ENCODE results near the gene PLXNB1. TPM values are rescaled to one million over a fixed set of nuclear protein-coding genes. Genes with fewer than 3 reads are reported as not detected.

Gene PLXNB1
- total and polyA plus RNA-seq, 10 of the 15 experiments (the other 5 are each of a cell fraction or from before 2014, with no cell fraction given) = 0.18 to 15.1 (median 5.3) TPM

- ChIA-PET RAD21 (ENCODE audit: unreplicated experiment) (no interaction called here), SMC1A (ENCODE audit: uncharacterized antibody, unreplicated experiment) (no interaction called here), POLR2A (interaction anchor here (1.2 kb wide), 1 partner anchor 100 kb away, joined by 4 read pairs; no protein-coding TSS in a partner anchor), CTCF (no interaction called here)
- no peaks in the 10 kb centered on the region for H3K79me2 ChIP-seq (ENCODE audit: control insufficient read depth, insufficient read depth, low read length)
- no peak overlapping the region for H3K4me3 ChIP-seq
- 74% methylated on average over 4 of the region's 4 CpGs for WGBS (ENCODE audit: insufficient coverage, insufficient replicate concordance, low lambda C conversion rate, missing lambda C conversion rate)
- H4K20me1 ChIP-seq (ENCODE audit: control insufficient read depth, insufficient read depth) = no peaks in the 10 kb centered on the region
- H2AFZ ChIP-seq (ENCODE audit: control insufficient read depth, low read depth, low read length) = no peak overlapping the region
- DNase-seq (ENCODE audit: low read depth, low spot score) (no peak), FAIRE-seq (no peak), ATAC-seq (no peak)
- in situ Hi-C loops (cut with MboI) (no loop called here), intact Hi-C loops (cut with micrococcal nuclease; ENCODE audit: unreplicated experiment) (no loop called here)
- peaks cover 4% of the 10 kb centered on the region; the same call in 2 of the 3 replicates for H3K9me3 ChIP-seq (replicated peaks; ENCODE audit: control insufficient read depth, insufficient read depth, low read length)
- BruUV-seq (replicated peaks) = no TSS peak
- H3K4me2 ChIP-seq (ENCODE audit: control insufficient read depth, insufficient read depth) = no peak overlapping the region
- H3K9ac ChIP-seq (ENCODE audit: control insufficient read depth, insufficient read depth, low read length) = no peak overlapping the region
- H3K27ac ChIP-seq (ENCODE audit: control insufficient read depth, insufficient read depth) = no peak overlapping the region
- H3K36me3 ChIP-seq (ENCODE audit: control insufficient read depth in 2 of 2, insufficient read depth in 2 of 2, low read length in 1 of 2) = no peaks in the 10 kb centered on the region
- TF ChIP-seq MTA2 (IDR thresholded peaks at IDR 0.05; ENCODE audit: low read depth) (no peak), ATF7 (IDR thresholded peaks at IDR 0.05; ENCODE audit: low read depth) (no peak), MYB (IDR thresholded peaks at IDR 0.05; ENCODE audit: borderline replicate concordance, low read depth, low read length) (no peak), SP1 (IDR thresholded peaks at IDR 0.05; ENCODE audit: low read depth, low read length) (no peak), CBX5 (IDR thresholded peaks at IDR 0.05; ENCODE audit: low read depth) (no peak), MXI1 (IDR thresholded peaks at IDR 0.05; ENCODE audit: low read depth, low read length) (no peak), JUNB (IDR thresholded peaks at IDR 0.05) (no peak)
- TF ChIP-seq, protein P1, sequence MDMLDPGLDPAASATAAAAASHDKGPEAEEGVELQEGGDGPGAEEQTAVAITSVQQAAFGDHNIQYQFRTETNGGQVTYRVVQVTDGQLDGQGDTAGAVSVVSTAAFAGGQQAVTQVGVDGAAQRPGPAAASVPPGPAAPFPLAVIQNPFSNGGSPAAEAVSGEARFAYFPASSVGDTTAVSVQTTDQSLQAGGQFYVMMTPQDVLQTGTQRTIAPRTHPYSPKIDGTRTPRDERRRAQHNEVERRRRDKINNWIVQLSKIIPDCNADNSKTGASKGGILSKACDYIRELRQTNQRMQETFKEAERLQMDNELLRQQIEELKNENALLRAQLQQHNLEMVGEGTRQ (IDR thresholded peaks at IDR 0.05; ENCODE audit: borderline replicate concordance, low read depth, low read length) = no peak
- TF ChIP-seq, protein P2, sequence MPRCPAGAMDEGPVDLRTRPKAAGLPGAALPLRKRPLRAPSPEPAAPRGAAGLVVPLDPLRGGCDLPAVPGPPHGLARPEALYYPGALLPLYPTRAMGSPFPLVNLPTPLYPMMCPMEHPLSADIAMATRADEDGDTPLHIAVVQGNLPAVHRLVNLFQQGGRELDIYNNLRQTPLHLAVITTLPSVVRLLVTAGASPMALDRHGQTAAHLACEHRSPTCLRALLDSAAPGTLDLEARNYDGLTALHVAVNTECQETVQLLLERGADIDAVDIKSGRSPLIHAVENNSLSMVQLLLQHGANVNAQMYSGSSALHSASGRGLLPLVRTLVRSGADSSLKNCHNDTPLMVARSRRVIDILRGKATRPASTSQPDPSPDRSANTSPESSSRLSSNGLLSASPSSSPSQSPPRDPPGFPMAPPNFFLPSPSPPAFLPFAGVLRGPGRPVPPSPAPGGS (IDR thresholded peaks at IDR 0.05; ENCODE audit: borderline replicate concordance, insufficient read depth, low read depth, low read length, poor library complexity, severe bottlenecking) = no peak
- TF ChIP-seq, protein P3, sequence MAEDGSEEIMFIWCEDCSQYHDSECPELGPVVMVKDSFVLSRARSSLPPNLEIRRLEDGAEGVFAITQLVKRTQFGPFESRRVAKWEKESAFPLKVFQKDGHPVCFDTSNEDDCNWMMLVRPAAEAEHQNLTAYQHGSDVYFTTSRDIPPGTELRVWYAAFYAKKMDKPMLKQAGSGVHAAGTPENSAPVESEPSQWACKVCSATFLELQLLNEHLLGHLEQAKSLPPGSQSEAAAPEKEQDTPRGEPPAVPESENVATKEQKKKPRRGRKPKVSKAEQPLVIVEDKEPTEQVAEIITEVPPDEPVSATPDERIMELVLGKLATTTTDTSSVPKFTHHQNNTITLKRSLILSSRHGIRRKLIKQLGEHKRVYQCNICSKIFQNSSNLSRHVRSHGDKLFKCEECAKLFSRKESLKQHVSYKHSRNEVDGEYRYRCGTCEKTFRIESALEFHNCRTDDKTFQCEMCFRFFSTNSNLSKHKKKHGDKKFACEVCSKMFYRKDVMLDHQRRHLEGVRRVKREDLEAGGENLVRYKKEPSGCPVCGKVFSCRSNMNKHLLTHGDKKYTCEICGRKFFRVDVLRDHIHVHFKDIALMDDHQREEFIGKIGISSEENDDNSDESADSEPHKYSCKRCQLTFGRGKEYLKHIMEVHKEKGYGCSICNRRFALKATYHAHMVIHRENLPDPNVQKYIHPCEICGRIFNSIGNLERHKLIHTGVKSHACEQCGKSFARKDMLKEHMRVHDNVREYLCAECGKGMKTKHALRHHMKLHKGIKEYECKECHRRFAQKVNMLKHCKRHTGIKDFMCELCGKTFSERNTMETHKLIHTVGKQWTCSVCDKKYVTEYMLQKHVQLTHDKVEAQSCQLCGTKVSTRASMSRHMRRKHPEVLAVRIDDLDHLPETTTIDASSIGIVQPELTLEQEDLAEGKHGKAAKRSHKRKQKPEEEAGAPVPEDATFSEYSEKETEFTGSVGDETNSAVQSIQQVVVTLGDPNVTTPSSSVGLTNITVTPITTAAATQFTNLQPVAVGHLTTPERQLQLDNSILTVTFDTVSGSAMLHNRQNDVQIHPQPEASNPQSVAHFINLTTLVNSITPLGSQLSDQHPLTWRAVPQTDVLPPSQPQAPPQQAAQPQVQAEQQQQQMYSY (CRISPR knock-in tag; IDR thresholded peaks at IDR 0.05) = no peak
- no peaks in the 10 kb centered on the region; a peak in 1 of 4 replicates for H3K27me3 ChIP-seq (replicated peaks in 1 of 2; ENCODE audit: control insufficient read depth in 2 of 2, insufficient read depth in 2 of 2, low read length in 1 of 2)
- H3K4me1 ChIP-seq (ENCODE audit: control insufficient read depth, insufficient read depth, low read length) = no peaks in the 10 kb centered on the region
Measured at GRCh38 chr3:48353987-48354386, 75.9 kb downstream of the PLXNB1 start.

Small RNA genes lying within 50 kb of the gene (small RNA-seq; reads per million reads assigned to genes)
- gene RN7SL321P = not detected

Other genes starting within 250 kb of the PLXNB1 start
Only the 7 nearest of the 17 such genes appear.
- not detected in 2 replicates for gene SPINK8, start 96.4 kb downstream of the PLXNB1 start, total RNA-seq (2014; rRNA removed)
- gene SPINK8, start 96.4 kb downstream of the PLXNB1 start, total RNA-seq (2014; rRNA removed; fragmentation: Illumina TruSeq; extraction: Trizol) = not detected in 2 replicates
- not detected in 2 replicates for gene SPINK8, start 96.4 kb downstream of the PLXNB1 start, total RNA-seq (2021)
- not detected in 2 replicates for gene SPINK8, start 96.4 kb downstream of the PLXNB1 start, polyA plus RNA-seq (2011; rRNA removed)
- not detected in 2 replicates for gene SPINK8, start 96.4 kb downstream of the PLXNB1 start, polyA plus RNA-seq (2014; fragmentation: Illumina TruSeq; extraction: Trizol)
- not detected for gene SPINK8, start 96.4 kb downstream of the PLXNB1 start, polyA plus RNA-seq (2014; fragmentation: Nextera tagmentation; extraction: Ambion mirVana)
- gene SPINK8, start 96.4 kb downstream of the PLXNB1 start, polyA plus RNA-seq (2014; rRNA removed) = not detected in 2 replicates
- not detected for gene SPINK8, start 96.4 kb downstream of the PLXNB1 start, polyA plus RNA-seq (2016; fragmentation: Nextera tagmentation; extraction: Ambion mirVana)
- 0.17 TPM in 1 of 2 replicates, not detected in the other for gene FBXW12, start 57.9 kb downstream of the PLXNB1 start, total RNA-seq (2014; rRNA removed)
- gene FBXW12, start 57.9 kb downstream of the PLXNB1 start, total RNA-seq (2014; rRNA removed; fragmentation: Illumina TruSeq; extraction: Trizol) = not detected in 2 replicates
- gene FBXW12, start 57.9 kb downstream of the PLXNB1 start, total RNA-seq (2021) = 0.15 TPM in 1 of 2 replicates, not detected in the other
- 0.04 and 0.07 TPM in 2 replicates for gene FBXW12, start 57.9 kb downstream of the PLXNB1 start, polyA plus RNA-seq (2011; rRNA removed)
- 0.09 and 0.29 TPM in 2 replicates for gene FBXW12, start 57.9 kb downstream of the PLXNB1 start, polyA plus RNA-seq (2014; fragmentation: Illumina TruSeq; extraction: Trizol)
- under 1 TPM in 1 of 2 experiments, not detected in 1; 0.07 TPM for gene FBXW12, start 57.9 kb downstream of the PLXNB1 start, polyA plus RNA-seq (2014; fragmentation: Nextera tagmentation; extraction: Ambion mirVana)
- gene FBXW12, start 57.9 kb downstream of the PLXNB1 start, polyA plus RNA-seq (2014; rRNA removed) = 0.16 TPM in 1 of 2 replicates, not detected in the other
- gene FBXW12, start 57.9 kb downstream of the PLXNB1 start, polyA plus RNA-seq (2016; fragmentation: Nextera tagmentation; extraction: Ambion mirVana) = under 1 TPM in 1 of 2 experiments, not detected in 1; 0.18 TPM
- 30.0 and 31.0 TPM in 2 replicates for gene CCDC51, start 10.0 kb upstream of the PLXNB1 start, total RNA-seq (2014; rRNA removed)
- 28.7 and 29.4 TPM in 2 replicates for gene CCDC51, start 10.0 kb upstream of the PLXNB1 start, total RNA-seq (2014; rRNA removed; fragmentation: Illumina TruSeq; extraction: Trizol)
- gene CCDC51, start 10.0 kb upstream of the PLXNB1 start, total RNA-seq (2021) = 24.3 and 26.6 TPM in 2 replicates
- gene CCDC51, start 10.0 kb upstream of the PLXNB1 start, polyA plus RNA-seq (2011; rRNA removed) = 22.2 and 32.7 TPM in 2 replicates
- gene CCDC51, start 10.0 kb upstream of the PLXNB1 start, polyA plus RNA-seq (2014; fragmentation: Illumina TruSeq; extraction: Trizol) = 14.5 and 28.2 TPM in 2 replicates
- gene CCDC51, start 10.0 kb upstream of the PLXNB1 start, polyA plus RNA-seq (2014; fragmentation: Nextera tagmentation; extraction: Ambion mirVana) = 10 to 100 TPM; 10.6 to 12.6 TPM
- 26.2 and 28.1 TPM in 2 replicates for gene CCDC51, start 10.0 kb upstream of the PLXNB1 start, polyA plus RNA-seq (2014; rRNA removed)
- gene CCDC51, start 10.0 kb upstream of the PLXNB1 start, polyA plus RNA-seq (2016; fragmentation: Nextera tagmentation; extraction: Ambion mirVana) = 10 to 100 TPM; 45.4 to 54.9 TPM
- 426 and 551 TPM in 2 replicates for gene TMA7, start 10.2 kb upstream of the PLXNB1 start, total RNA-seq (2014; rRNA removed)
- 703 and 728 TPM in 2 replicates for gene TMA7, start 10.2 kb upstream of the PLXNB1 start, total RNA-seq (2014; rRNA removed; fragmentation: Illumina TruSeq; extraction: Trizol)
- 315 and 319 TPM in 2 replicates for gene TMA7, start 10.2 kb upstream of the PLXNB1 start, total RNA-seq (2021)
- gene TMA7, start 10.2 kb upstream of the PLXNB1 start, polyA plus RNA-seq (2011; rRNA removed) = 427 and 593 TPM in 2 replicates
- 332 and 496 TPM in 2 replicates for gene TMA7, start 10.2 kb upstream of the PLXNB1 start, polyA plus RNA-seq (2014; fragmentation: Illumina TruSeq; extraction: Trizol)
- 1,000 to 10,000 TPM; 1,729 to 1,760 TPM for gene TMA7, start 10.2 kb upstream of the PLXNB1 start, polyA plus RNA-seq (2014; fragmentation: Nextera tagmentation; extraction: Ambion mirVana)
- 684 and 776 TPM in 2 replicates for gene TMA7, start 10.2 kb upstream of the PLXNB1 start, polyA plus RNA-seq (2014; rRNA removed)
- gene TMA7, start 10.2 kb upstream of the PLXNB1 start, polyA plus RNA-seq (2016; fragmentation: Nextera tagmentation; extraction: Ambion mirVana) = 1,000 to 10,000 TPM; 1,330 to 1,388 TPM
- gene ATRIP, start 16.7 kb upstream of the PLXNB1 start, total RNA-seq (2014; rRNA removed) = 14.5 and 15.0 TPM in 2 replicates
- 11.5 and 13.4 TPM in 2 replicates for gene ATRIP, start 16.7 kb upstream of the PLXNB1 start, total RNA-seq (2014; rRNA removed; fragmentation: Illumina TruSeq; extraction: Trizol)
- 13.2 and 13.6 TPM in 2 replicates for gene ATRIP, start 16.7 kb upstream of the PLXNB1 start, total RNA-seq (2021)
- gene ATRIP, start 16.7 kb upstream of the PLXNB1 start, polyA plus RNA-seq (2011; rRNA removed) = 8.4 and 11.6 TPM in 2 replicates
- gene ATRIP, start 16.7 kb upstream of the PLXNB1 start, polyA plus RNA-seq (2014; fragmentation: Illumina TruSeq; extraction: Trizol) = 16.0 and 18.9 TPM in 2 replicates
- 1 to 10 TPM; 1.4 to 2.4 TPM for gene ATRIP, start 16.7 kb upstream of the PLXNB1 start, polyA plus RNA-seq (2014; fragmentation: Nextera tagmentation; extraction: Ambion mirVana)
- 9.7 and 10.3 TPM in 2 replicates for gene ATRIP, start 16.7 kb upstream of the PLXNB1 start, polyA plus RNA-seq (2014; rRNA removed)
- gene ATRIP, start 16.7 kb upstream of the PLXNB1 start, polyA plus RNA-seq (2016; fragmentation: Nextera tagmentation; extraction: Ambion mirVana) = 10 to 100 TPM in 1 of 2 experiments, 1 to 10 TPM in 1; 9.5 to 10.5 TPM
- gene SHISA5, start 74.1 kb upstream of the PLXNB1 start, total RNA-seq (2014; rRNA removed) = 86.6 and 87.9 TPM in 2 replicates
- 48.7 and 54.5 TPM in 2 replicates for gene SHISA5, start 74.1 kb upstream of the PLXNB1 start, total RNA-seq (2014; rRNA removed; fragmentation: Illumina TruSeq; extraction: Trizol)
- 86.7 and 94.3 TPM in 2 replicates for gene SHISA5, start 74.1 kb upstream of the PLXNB1 start, total RNA-seq (2021)
- gene SHISA5, start 74.1 kb upstream of the PLXNB1 start, polyA plus RNA-seq (2011; rRNA removed) = 31.7 and 62.3 TPM in 2 replicates
- gene SHISA5, start 74.1 kb upstream of the PLXNB1 start, polyA plus RNA-seq (2014; fragmentation: Illumina TruSeq; extraction: Trizol) = 21.8 and 49.5 TPM in 2 replicates
- 10 to 100 TPM; 17.1 to 18.7 TPM for gene SHISA5, start 74.1 kb upstream of the PLXNB1 start, polyA plus RNA-seq (2014; fragmentation: Nextera tagmentation; extraction: Ambion mirVana)
- 72.3 and 83.0 TPM in 2 replicates for gene SHISA5, start 74.1 kb upstream of the PLXNB1 start, polyA plus RNA-seq (2014; rRNA removed)
- 100 to 1,000 TPM; 134 to 148 TPM for gene SHISA5, start 74.1 kb upstream of the PLXNB1 start, polyA plus RNA-seq (2016; fragmentation: Nextera tagmentation; extraction: Ambion mirVana)
- 8.6 and 10.1 TPM in 2 replicates for gene PFKFB4, start 126.7 kb upstream of the PLXNB1 start, total RNA-seq (2014; rRNA removed)
- gene PFKFB4, start 126.7 kb upstream of the PLXNB1 start, total RNA-seq (2014; rRNA removed; fragmentation: Illumina TruSeq; extraction: Trizol) = 5.6 and 6.9 TPM in 2 replicates
- 8.0 and 9.8 TPM in 2 replicates for gene PFKFB4, start 126.7 kb upstream of the PLXNB1 start, total RNA-seq (2021)
- 69.6 and 89.1 TPM in 2 replicates for gene PFKFB4, start 126.7 kb upstream of the PLXNB1 start, polyA plus RNA-seq (2011; rRNA removed)
- 4.9 and 9.3 TPM in 2 replicates for gene PFKFB4, start 126.7 kb upstream of the PLXNB1 start, polyA plus RNA-seq (2014; fragmentation: Illumina TruSeq; extraction: Trizol)
- gene PFKFB4, start 126.7 kb upstream of the PLXNB1 start, polyA plus RNA-seq (2014; fragmentation: Nextera tagmentation; extraction: Ambion mirVana) = under 1 TPM; 0.37 to 0.53 TPM
- 5.3 and 6.3 TPM in 2 replicates for gene PFKFB4, start 126.7 kb upstream of the PLXNB1 start, polyA plus RNA-seq (2014; rRNA removed)
- 1 to 10 TPM; 1.2 to 2.3 TPM for gene PFKFB4, start 126.7 kb upstream of the PLXNB1 start, polyA plus RNA-seq (2016; fragmentation: Nextera tagmentation; extraction: Ambion mirVana)